SU-DHL-6 (cell line): ENCODE measurements around the gene PTPN1.

ENCODE experiments used
- H2AFZ ChIP-seq: fragments of 200-600 bp; sonication (generic); 2 replicates; pipeline ENCODE4 v1.6.1; 2014; ENCODE audit warnings: low read depth, mild to moderate bottlenecking, moderate library complexity, mixed read lengths, antibody characterized with exemption, low read length; ENCODE audit not compliant: severe bottlenecking
- H3F3A ChIP-seq: fragments of 200-600 bp; shearing (Covaris generic); 2 replicates; pipeline ENCODE4 v1.6.0; 2016; ENCODE audit warnings: antibody characterized with exemption, mild to moderate bottlenecking; ENCODE audit not compliant: insufficient read depth
- H3K27ac ChIP-seq: fragments of 200-600 bp; sonication (generic); 2 replicates; pipeline ENCODE4 v1.5.1; 2016; ENCODE audit warnings: low read depth, mild to moderate bottlenecking, low read length, moderate library complexity, mixed read lengths
- H3K27me3 ChIP-seq: fragments of 200-600 bp; sonication (generic), shearing (Covaris generic); 2 replicates; pipeline ENCODE4 v1.6.0; 2014; ENCODE audit warnings: mild to moderate bottlenecking, low read length
- H3K36me3 ChIP-seq: fragments of 200-600 bp; sonication (generic); 2 replicates; pipeline ENCODE4 v1.6.1; 2014; ENCODE audit warnings: mild to moderate bottlenecking, low read length, mixed read lengths
- H3K4me2 ChIP-seq: fragments of 300-600, 200-600 bp; shearing (Covaris generic), sonication (generic); 2 replicates; pipeline ENCODE4 v1.6.0; 2014; ENCODE audit warnings: low read length, low read depth, mild to moderate bottlenecking; ENCODE audit not compliant: poor library complexity, severe bottlenecking
- H3K4me3 ChIP-seq: fragments of 200-600 bp; sonication (generic); 2 replicates; pipeline ENCODE4 v1.5.1; 2014; ENCODE audit warnings: antibody characterized with exemption, low read length, mild to moderate bottlenecking, mixed read lengths; ENCODE audit not compliant: insufficient read depth, poor library complexity, severe bottlenecking
- H3K79me2 ChIP-seq: fragments of 200-600 bp; sonication (generic); 2 replicates; pipeline ENCODE4 v1.6.1; 2014; ENCODE audit warnings: mild to moderate bottlenecking, low read length, moderate library complexity; ENCODE audit not compliant: insufficient read depth
- H3K9ac ChIP-seq: fragments of 200-600 bp; sonication (generic); 2 replicates; pipeline ENCODE4 v1.7.0; 2014; ENCODE audit warnings: mild to moderate bottlenecking, low read length
- H3K9me2 ChIP-seq: fragments of 200-600 bp; sonication (generic); replicated peaks from 2 replicates; pipeline ENCODE4 v1.6.1; 2014; ENCODE audit warnings: low read length; ENCODE audit not compliant: insufficient read depth
- H3K9me3 ChIP-seq: fragments of 200-600 bp; sonication (generic); 2 replicates; pipeline ENCODE4 v1.6.1; 2014; ENCODE audit warnings: low read length, mixed read lengths; ENCODE audit not compliant: insufficient read depth
- H4K20me1 ChIP-seq: fragments of 200-600 bp; sonication (generic); 2 replicates; pipeline ENCODE4 v1.6.1; 2014; ENCODE audit warnings: low read depth, mild to moderate bottlenecking, antibody characterized with exemption, low read length, moderate library complexity, mixed read lengths
- CTCF ChIP-seq: fragments of 200-600 bp; sonication (generic); IDR thresholded peaks from one replicate; pipeline ENCODE4 v1.5.1; 2017; ENCODE audit warnings: antibody characterized with exemption, mild to moderate bottlenecking, low read length, moderate library complexity; ENCODE audit not compliant: insufficient read depth, poor library complexity, severe bottlenecking
- EZH2phosphoT487 ChIP-seq: fragments of 200-600 bp; sonication (generic), shearing (Covaris generic); conservative IDR thresholded peaks from 2 replicates; pipeline ENCODE4 v1.6.1; 2018; ENCODE audit warnings: mild to moderate bottlenecking, antibody characterized with exemption, low read length, moderate library complexity, mixed read lengths

PTPN1 gene

GRCh38 chr20:50611128-50611810 lies 101.1 kb downstream of the PTPN1 start:
- Histone ChIP-seq H3K9me3 (no peaks in the 10 kb centered on the region), H2AFZ (no peak overlapping the region), H4K20me1 (no peaks in the 10 kb centered on the region), H3K4me2 (no peak overlapping the region), H3K4me3 (no peak overlapping the region), H3K27me3 (no peaks in the 10 kb centered on the region), H3F3A (no peaks in the 10 kb centered on the region), H3K79me2 (no peaks in the 10 kb centered on the region), H3K27ac (no peak overlapping the region), H3K9ac (no peak overlapping the region), H3K9me2 (no peaks in the 10 kb centered on the region), H3K36me3 (no peaks in the 10 kb centered on the region)
- TF ChIP-seq EZH2phosphoT487: no peak

DNA sequence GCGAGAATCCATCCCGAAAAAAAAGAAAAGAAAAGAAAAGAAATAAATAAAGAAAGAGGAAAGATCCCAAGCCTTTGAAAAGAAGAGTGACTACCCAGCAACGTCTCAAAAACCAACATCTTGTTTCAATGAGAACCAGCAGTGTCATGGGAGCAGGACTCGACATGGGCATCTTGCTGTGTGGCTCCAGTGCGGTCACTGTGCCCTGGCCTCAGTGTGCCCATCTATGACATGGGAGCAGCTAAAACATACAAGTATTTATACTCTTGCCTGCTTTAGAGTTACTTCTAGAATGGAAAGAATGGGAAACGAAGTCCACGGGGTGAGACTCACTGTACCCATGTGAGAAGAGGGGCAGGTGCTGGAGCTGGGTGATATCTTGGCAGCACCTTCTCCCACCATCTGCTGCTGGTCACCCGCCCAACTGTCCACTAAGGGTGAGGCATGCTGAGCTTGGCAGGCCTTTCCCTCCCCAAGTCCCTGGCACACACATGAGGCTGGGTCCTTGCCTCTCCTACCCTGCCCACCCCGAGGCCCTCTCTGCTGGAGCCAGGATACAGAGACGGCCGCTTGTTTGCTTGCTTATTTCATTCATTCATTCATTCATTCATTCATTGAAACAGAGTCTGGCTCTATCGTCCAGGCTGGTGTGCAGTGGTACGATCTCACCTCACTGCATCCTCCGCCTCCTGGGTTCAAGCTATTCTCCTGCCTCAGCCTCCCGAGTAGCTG lies 103.4 kb downstream of the PTPN1 start:
- Histone ChIP-seq H3F3A (no peaks in the 10 kb centered on the region), H2AFZ (no peak overlapping the region), H3K36me3 (no peaks in the 10 kb centered on the region), H3K4me3 (no peak overlapping the region), H3K27ac (no peak overlapping the region), H3K9ac (no peak overlapping the region), H3K9me3 (no peaks in the 10 kb centered on the region), H3K9me2 (no peaks in the 10 kb centered on the region), H3K79me2 (no peaks in the 10 kb centered on the region), H4K20me1 (no peaks in the 10 kb centered on the region), H3K27me3 (no peaks in the 10 kb centered on the region), H3K4me2 (no peak overlapping the region)
- no peak for TF ChIP-seq EZH2phosphoT487
- no peak for TF ChIP-seq CTCF

DNA sequence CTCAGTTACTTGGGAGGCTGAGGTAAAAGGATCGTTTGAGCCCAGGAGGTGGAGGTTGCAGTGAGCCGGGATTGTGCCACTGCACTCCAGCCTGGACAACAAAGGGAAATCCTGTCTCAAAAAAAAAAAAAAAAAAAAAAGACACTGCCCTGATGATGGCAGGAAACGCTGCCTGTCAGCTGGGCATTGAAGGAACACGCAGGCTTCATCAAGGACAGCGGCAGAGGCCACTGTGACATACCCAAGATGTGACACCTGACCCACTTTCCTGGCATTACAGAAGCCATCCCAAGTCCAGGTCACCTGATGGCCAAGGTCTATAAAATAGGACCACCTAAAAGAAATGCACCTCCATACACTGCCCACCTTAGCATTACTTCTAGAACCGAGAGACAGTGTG lies 105.2 kb downstream of the PTPN1 start:
- Histone ChIP-seq H3K36me3 (no peaks in the 10 kb centered on the region), H3K79me2 (no peaks in the 10 kb centered on the region), H3K27me3 (no peaks in the 10 kb centered on the region), H3K27ac (no peak overlapping the region), H2AFZ (no peak overlapping the region), H3K4me3 (no peak overlapping the region), H3K9me2 (no peaks in the 10 kb centered on the region), H4K20me1 (no peaks in the 10 kb centered on the region), H3K9me3 (no peaks in the 10 kb centered on the region), H3K4me2 (no peak overlapping the region), H3F3A (no peaks in the 10 kb centered on the region), H3K9ac (no peak overlapping the region)
- TF ChIP-seq EZH2phosphoT487 (no peak), CTCF (no peak)

- Histone ChIP-seq H3K4me2 (no peak overlapping the region), H3K36me3 (no peaks in the 10 kb centered on the region), H4K20me1 (no peaks in the 10 kb centered on the region), H3K79me2 (no peaks in the 10 kb centered on the region), H3K4me3 (no peak overlapping the region), H3K27ac (no peak overlapping the region), H3K9ac (no peak overlapping the region), H3K9me3 (no peaks in the 10 kb centered on the region), H2AFZ (no peak overlapping the region), H3K9me2 (no peaks in the 10 kb centered on the region), H3F3A (no peaks in the 10 kb centered on the region), H3K27me3 (no peaks in the 10 kb centered on the region)
- no peak for TF ChIP-seq CTCF
Observed at GRCh38 chr20:50617022-50617421, 106.8 kb downstream of the PTPN1 start.
